WTC11 (cell line): ENCODE measurements around the gene HLA-DQA2. TPM values are rescaled to one million over a fixed set of nuclear protein-coding genes. Genes with fewer than 3 reads are reported as not detected.

Experiments used
- ATAC-seq: fragments of 200-7000 bp; cut with Tn5 transposase; 2 replicates; pipeline ENCODE4 v1.10.0; 2021; ENCODE audit warnings: mild to moderate bottlenecking, moderate library complexity
- CTCF ChIA-PET: fragments of 300-600 bp; sonication (Branson Sonifier 250); formaldehyde crosslinking; loops from one replicate; lab custom pipeline; 2021; ENCODE audit warnings: antibody characterized with exemption; lab: Charles Lee
- POLR2A ChIA-PET: fragments of 350-600 bp; sonication (Branson Sonifier 250); formaldehyde crosslinking; loops from one replicate; lab custom pipeline; 2021; ENCODE audit warnings: antibody characterized with exemption; lab: Charles Lee
- DNase-seq: peaks from one replicate; pipeline ENCODE4 v3.0.0; 2021; ENCODE audit warnings: low spot score
- H3K27ac Mint-ChIP-seq: 2 replicates; pipeline ENCODE4 v1.8.0; 2021; ENCODE audit warnings: mixed read lengths
- H3K27me3 Mint-ChIP-seq: 2 replicates; pipeline ENCODE4 v1.8.0; 2021; ENCODE audit warnings: low read depth, mild to moderate bottlenecking, moderate library complexity, mixed read lengths
- H3K36me3 Mint-ChIP-seq: 2 replicates; pipeline ENCODE4 v1.8.0; 2021; ENCODE audit warnings: mixed read lengths
- H3K4me1 Mint-ChIP-seq: 2 replicates; pipeline ENCODE4 v1.8.0; 2022; ENCODE audit warnings: mixed read lengths
- H3K4me3 Mint-ChIP-seq: 2 replicates; pipeline ENCODE4 v1.8.0; 2021; ENCODE audit warnings: mild to moderate bottlenecking, moderate library complexity, mixed read lengths
- H3K9me3 Mint-ChIP-seq: 2 replicates; pipeline ENCODE4 v1.8.0; 2021; ENCODE audit warnings: mixed read lengths
- ARID4B ChIP-seq: sonication (generic); formaldehyde crosslinking; IDR thresholded peaks from 2 replicates; pipeline ENCODE4 v1.8.0; 2023; ENCODE audit warnings: missing genetic modification reagents, mild to moderate bottlenecking, borderline replicate concordance
- ATF1 ChIP-seq: sonication (generic); formaldehyde crosslinking; IDR thresholded peaks from 2 replicates; pipeline ENCODE4 v1.8.1; 2023; ENCODE audit warnings: mild to moderate bottlenecking, moderate library complexity, missing genetic modification reagents
- CBFB ChIP-seq: sonication (generic); formaldehyde crosslinking; IDR thresholded peaks from 2 replicates; pipeline ENCODE4 v1.8.1; 2022; ENCODE audit warnings: mild to moderate bottlenecking, low read depth, missing genetic modification reagents
- GABPB1 ChIP-seq: sonication (generic); formaldehyde crosslinking; IDR thresholded peaks from 2 replicates; pipeline ENCODE4 v1.8.1; 2023; ENCODE audit warnings: mild to moderate bottlenecking, missing genetic modification reagents
- HMGA2 ChIP-seq: fragments of 250-450 bp; sonication (Bioruptor Pico); IDR thresholded peaks from 2 replicates; pipeline ENCODE4 v1.4.0; 2021; ENCODE audit warnings: mild to moderate bottlenecking, moderate library complexity
- HMGXB4 ChIP-seq: sonication (generic); formaldehyde crosslinking; IDR thresholded peaks from 2 replicates; pipeline ENCODE4 v1.8.1; 2023; ENCODE audit warnings: mild to moderate bottlenecking, moderate library complexity, missing genetic modification reagents
- IRF2 ChIP-seq: sonication (generic); formaldehyde crosslinking; IDR thresholded peaks from 2 replicates; pipeline ENCODE4 v1.8.0; 2022; ENCODE audit warnings: low read depth, missing genetic modification reagents, borderline replicate concordance
- MYBL2 ChIP-seq: sonication (generic); formaldehyde crosslinking; IDR thresholded peaks from 2 replicates; pipeline ENCODE4 v1.8.1; 2023; ENCODE audit warnings: mild to moderate bottlenecking, moderate library complexity, missing genetic modification reagents
- NFATC4 ChIP-seq: fragments of 250-450 bp; sonication (Bioruptor Pico); IDR thresholded peaks from 2 replicates; pipeline ENCODE4 v1.9.0; 2021; ENCODE audit warnings: mild to moderate bottlenecking
- PREB ChIP-seq: sonication (generic); formaldehyde crosslinking; IDR thresholded peaks from 2 replicates; pipeline ENCODE4 v1.8.1; 2022; ENCODE audit warnings: mild to moderate bottlenecking, missing genetic modification reagents, moderate library complexity, borderline replicate concordance
- SMAD3 ChIP-seq: sonication (generic); formaldehyde crosslinking; IDR thresholded peaks from 2 replicates; pipeline ENCODE4 v1.8.0; 2022; ENCODE audit warnings: missing genetic modification reagents, mild to moderate bottlenecking, borderline replicate concordance
- SMAD4 ChIP-seq: sonication (generic); formaldehyde crosslinking; IDR thresholded peaks from 2 replicates; pipeline ENCODE4 v1.8.0; 2022; ENCODE audit warnings: mild to moderate bottlenecking, missing genetic modification reagents
- TP53 ChIP-seq: sonication (generic); formaldehyde crosslinking; IDR thresholded peaks from 2 replicates; pipeline ENCODE4 v1.8.1; 2023; ENCODE audit warnings: mild to moderate bottlenecking, missing genetic modification reagents
- ZNF232 ChIP-seq: sonication (generic); formaldehyde crosslinking; IDR thresholded peaks from 2 replicates; pipeline ENCODE4 v1.8.0; 2022; ENCODE audit warnings: mild to moderate bottlenecking, missing genetic modification reagents
- ZNF263 ChIP-seq: sonication (generic); formaldehyde crosslinking; IDR thresholded peaks from 2 replicates; pipeline ENCODE4 v1.8.1; 2022; ENCODE audit warnings: low read depth, mild to moderate bottlenecking, moderate library complexity, missing genetic modification reagents
- ZNF281 ChIP-seq: sonication (generic); formaldehyde crosslinking; IDR thresholded peaks from 2 replicates; pipeline ENCODE4 v1.8.0; 2023; ENCODE audit warnings: mild to moderate bottlenecking, missing genetic modification reagents
- ZNF317 ChIP-seq: sonication (generic); formaldehyde crosslinking; IDR thresholded peaks from 2 replicates; pipeline ENCODE4 v1.8.1; 2023; ENCODE audit warnings: low read depth, mild to moderate bottlenecking, moderate library complexity, missing genetic modification reagents, borderline replicate concordance
- ZNF416 ChIP-seq: fragments of 250-450 bp; sonication (Bioruptor Pico); IDR thresholded peaks from 2 replicates; pipeline ENCODE4 v1.9.0; 2021; ENCODE audit warnings: mild to moderate bottlenecking, inconsistent platforms
- ZNF532 ChIP-seq: fragments of 250-450 bp; sonication (Bioruptor Pico); IDR thresholded peaks from 2 replicates; pipeline ENCODE4 v1.9.0; 2021; ENCODE audit warnings: mild to moderate bottlenecking, borderline replicate concordance
- ZSCAN18 ChIP-seq: fragments of 250-450 bp; sonication (Bioruptor Pico); IDR thresholded peaks from 2 replicates; pipeline ENCODE4 v2.1.2; 2022; ENCODE audit warnings: mild to moderate bottlenecking, moderate library complexity
- total RNA-seq: library from RNA; stranded (reverse); gene quantifications from 3 replicates; pipeline ENCODE4 v1.2.3, GENCODE V29; 2021

HLA-DQA2 gene
- total RNA-seq, 1 experiment from 2014 or later: not detected

- no peak for TF ChIP-seq ZNF317 (CRISPR knock-in tag)
- TF ChIP-seq NFATC4 (CRISPR knock-in tag): no peak
Observed at GRCh38 chr6:32761548-32761947, 20.4 kb downstream of the HLA-DQA2 start (continued).

- ChIA-PET CTCF (no interaction called here), POLR2A (no interaction called here)
- ATAC-seq: no peak
- no peak for DNase-seq
- no peak within 1 kb of the TSS for H3K27ac Mint-ChIP-seq
- H3K4me1 Mint-ChIP-seq: peaks cover 18% of the 10 kb centered on the region
- H3K9me3 Mint-ChIP-seq: peaks cover 5% of the 10 kb centered on the region; the same call in 1 of the 2 replicates
- no peaks in the 10 kb centered on the region for H3K36me3 Mint-ChIP-seq
- H3K4me3 Mint-ChIP-seq: no peak within 1 kb of the TSS
- peaks cover 24% of the 10 kb centered on the region for H3K27me3 Mint-ChIP-seq
- TF ChIP-seq SMAD4 (CRISPR knock-in tag) (no peak), ATF1 (CRISPR knock-in tag) (no peak), ZNF263 (CRISPR knock-in tag) (no peak), HMGA2 (no peak), CBFB (CRISPR knock-in tag) (no peak), GABPB1 (CRISPR knock-in tag) (no peak), PREB (CRISPR knock-in tag) (no peak), MYBL2 (CRISPR knock-in tag) (no peak), HMGXB4 (no peak), ZSCAN18 (CRISPR knock-in tag) (no peak), ZNF416 (no peak), NFATC4 (CRISPR knock-in tag) (no peak), ZNF532 (CRISPR knock-in tag) (no peak), IRF2 (CRISPR knock-in tag) (no peak), ZNF281 (CRISPR knock-in tag) (no peak), SMAD3 (no peak), ARID4B (CRISPR knock-in tag) (no peak), ZNF232 (CRISPR knock-in tag) (no peak), TP53 (no peak)
Observed at GRCh38 chr6:32763421-32763820, 22.2 kb downstream of the HLA-DQA2 start, which contains the start of gene HLA-DQB2. Gene HLA-DQB2, minus strand, starts transcription at chr6:32763532. Its CDS starts 62 bp downstream, at chr6:32763470.
